B cell (primary cell): ENCODE measurements around the gene CEP44. TPM values are rescaled to one million over a fixed set of nuclear protein-coding genes. Genes with fewer than 3 reads are reported as not detected.

Source experiments
- ATAC-seq: fragments of 200-7000 bp; cut with Tn5 transposase; one replicate; pipeline ENCODE4 v1.10.0; 2021; ENCODE audit warnings: low read depth, mild to moderate bottlenecking, moderate number of reproducible peaks, moderate library complexity
- CTCF ChIA-PET: fragments of 350-600 bp; sonication (Branson Sonifier 250); formaldehyde crosslinking; loops from one replicate; lab custom pipeline; 2021; ENCODE audit warnings: antibody characterized with exemption, inconsistent platforms; lab: Charles Lee
- POLR2A ChIA-PET: fragments of 350-600 bp; sonication (Branson Sonifier 250); formaldehyde crosslinking; loops from one replicate; lab custom pipeline; 2021; ENCODE audit warnings: antibody characterized with exemption; lab: Charles Lee
- DNase-seq: peaks from one replicate; pipeline ENCODE4 v3.0.0; 2013
- H2AFZ ChIP-seq: 2 replicates; pipeline ENCODE4 v1.6.1; 2012; ENCODE audit warnings: mild to moderate bottlenecking, low read depth, low read length; ENCODE audit not compliant: insufficient read depth, poor library complexity, severe bottlenecking
- H3K27ac ChIP-seq, 2 donors: 1 replicate in 1 of 2; 2 replicates in 1 of 2; pipeline ENCODE4 v1.5.1; 2012 to 2013; ENCODE audit warnings: low read length in 2 of 2, mild to moderate bottlenecking in 2 of 2, moderate library complexity in 1 of 2
- H3K27me3 ChIP-seq, 4 experiments: fragments of 200-600 bp in 1 of 4; sonication (generic) in 1 of 4; replicated peaks in 1 of 4; 1 replicate in 2 of 4; 2 replicates in 2 of 4; pipeline versions ENCODE4 v1.6.1 to v1.7.0; 2013 to 2016; ENCODE audit warnings: low read length in 3 of 4, mild to moderate bottlenecking in 2 of 4, mixed read lengths in 1 of 4, moderate library complexity in 1 of 4; ENCODE audit not compliant: insufficient read depth in 4 of 4, control insufficient read depth in 3 of 4; ENCODE audit errors: control extremely low read depth in 1 of 4
- H3K36me3 ChIP-seq, 2 experiments: replicated peaks in 1 of 2; 1 replicate in 1 of 2; 2 replicates in 1 of 2; pipeline versions ENCODE4 v1.6.1 to v1.7.1; 2013; ENCODE audit warnings: low read length in 1 of 2; ENCODE audit not compliant: insufficient read depth in 2 of 2, control insufficient read depth in 1 of 2; ENCODE audit errors: control extremely low read depth in 1 of 2, extremely low read depth in 1 of 2
- H3K4me1 ChIP-seq, 2 donors: fragments of 200-600 bp in 1 of 2; sonication (generic) in 1 of 2; 1 replicate in 1 of 2; 2 replicates in 1 of 2; pipeline versions ENCODE4 v1.5.1 to v1.6.1; 2013 to 2017; ENCODE audit warnings: low read length in 2 of 2; ENCODE audit not compliant: control insufficient read depth in 2 of 2, insufficient read depth in 2 of 2
- H3K4me2 ChIP-seq: replicated peaks from 2 replicates; pipeline ENCODE3; 2012; ENCODE audit warnings: mild to moderate bottlenecking, low read depth, low read length; ENCODE audit not compliant: poor library complexity, severe bottlenecking
- H3K4me3 ChIP-seq, 5 experiments: fragments of 200-600 bp in 1 of 5; sonication (generic) in 1 of 5; 1 replicate in 3 of 5; 2 replicates in 2 of 5; pipeline versions ENCODE4 v1.5.1 to v1.7.0; 2011 to 2016; ENCODE audit warnings: low read length in 4 of 5, mild to moderate bottlenecking in 4 of 5, low read depth in 2 of 5, control low read depth in 1 of 5, moderate library complexity in 1 of 5; ENCODE audit not compliant: insufficient read depth in 1 of 5; ENCODE audit errors: control extremely low read depth in 1 of 5, extremely low read depth in 1 of 5
- H3K79me2 ChIP-seq: fragments of 200-600 bp; sonication (generic); one replicate; pipeline ENCODE4 v1.6.0; 2016; ENCODE audit warnings: low read length; ENCODE audit not compliant: control insufficient read depth, insufficient read depth
- H3K9ac ChIP-seq: fragments of 200-600 bp; sonication (generic); 2 replicates; pipeline ENCODE4 v1.6.1; 2017; ENCODE audit warnings: mild to moderate bottlenecking, low read length, moderate library complexity
- H3K9me3 ChIP-seq, 3 donors: one replicate each; pipeline versions ENCODE4 v1.6.1 to v1.7.1; 2013; ENCODE audit warnings: low read length in 2 of 3; ENCODE audit not compliant: control insufficient read depth in 2 of 3, insufficient read depth in 1 of 3; ENCODE audit errors: control extremely low read depth in 1 of 3
- H4K20me1 ChIP-seq: 2 replicates; pipeline ENCODE4 v1.6.0; 2012; ENCODE audit warnings: mild to moderate bottlenecking, low read length; ENCODE audit not compliant: insufficient read depth, control insufficient read depth, poor library complexity, severe bottlenecking
- H3K27ac Mint-ChIP-seq: one replicate; pipeline ENCODE4 v1.8.0; 2021; ENCODE audit warnings: mixed read lengths
- H3K27me3 Mint-ChIP-seq: one replicate; pipeline ENCODE4 v1.8.0; 2021; ENCODE audit warnings: mixed read lengths
- H3K4me1 Mint-ChIP-seq: one replicate; pipeline ENCODE4 v1.8.0; 2021; ENCODE audit warnings: mixed read lengths
- H3K4me3 Mint-ChIP-seq: one replicate; pipeline ENCODE4 v1.8.0; 2021; ENCODE audit warnings: mixed read lengths
- H3K9me3 Mint-ChIP-seq: one replicate; pipeline ENCODE4 v1.8.0; 2022; ENCODE audit warnings: mixed read lengths; ENCODE audit not compliant: insufficient read depth
- EZH2 ChIP-seq: IDR thresholded peaks from 2 replicates; pipeline ENCODE4 v1.6.1; 2012; ENCODE audit warnings: borderline replicate concordance, low read depth, mild to moderate bottlenecking, moderate library complexity, low read length; ENCODE audit not compliant: insufficient read depth, poor library complexity, severe bottlenecking
- WGBS: methylation state at CpG from one replicate; pipeline ENCODE4 v1.1.5; 2013; ENCODE audit warnings: missing lambda C conversion rate; ENCODE audit not compliant: insufficient coverage; 5-methylcytosine and 5-hydroxymethylcytosine counted together
- intact Hi-C: fragments of 100-400 bp; cut with micrococcal nuclease; formaldehyde crosslinking; loops from one replicate; pipeline ENCODE4 v1.10.0; 2022
- polyA plus RNA-seq: library from polyadenylated mRNA; depleted of rRNA; stranded (reverse); fragments of >200 nt; gene quantifications from 2 replicates; pipeline ENCODE4 v1.2.3, GENCODE V29; 2012
- total RNA-seq, 2 donors: library from RNA; stranded (reverse); fragments of 120-200 nt in 1 of 2; gene quantifications; 1 replicate in 1 of 2; 2 replicates in 1 of 2; pipeline versions ENCODE4 v1.2.3 to v1.2.4, GENCODE V29; 2013 to 2022
- TF ChIP-seq, protein P1 (sequence below): fragments of 200-600 bp; IDR thresholded peaks from one replicate; pipeline ENCODE4 v1.8.0; 2022; ENCODE audit warnings: antibody characterized with exemption, mild to moderate bottlenecking

CEP44 gene
- total and polyA plus RNA-seq, 2 donors (not counting 1 experiment from before 2014, with no cell fraction given), result 3.5 to 25.2 TPM

DNA sequence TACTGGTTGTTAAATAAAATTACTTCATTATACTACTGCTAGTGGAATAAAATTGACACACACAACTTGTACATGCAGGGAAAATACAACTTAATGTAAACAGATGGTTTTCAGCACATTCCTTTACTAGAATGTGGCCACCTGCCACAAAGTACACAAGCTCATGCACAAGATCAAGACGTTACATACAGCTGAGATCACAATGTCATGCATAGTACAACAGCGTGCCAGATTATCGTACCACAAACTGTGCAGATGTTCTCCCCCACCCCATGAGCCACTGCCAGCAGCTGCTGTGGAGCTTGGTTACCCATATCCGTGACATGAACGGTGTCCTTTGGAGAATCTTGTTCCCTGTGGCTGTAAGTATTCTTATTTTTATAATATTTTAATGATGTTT is 27.9 kb upstream of the CEP44 start:
- 100% methylated on average over 3 of the region's 5 CpGs for WGBS
- H3K9ac ChIP-seq, result no peak overlapping the region
- H3K27me3 ChIP-seq, result no peaks in the 10 kb centered on the region
- intact Hi-C loops, result no loop called here
- Mint-ChIP-seq H3K27ac (no peak overlapping the region), H3K27me3 (no peaks in the 10 kb centered on the region), H3K4me1 (peaks cover 2% of the 10 kb centered on the region), H3K9me3 (no peaks in the 10 kb centered on the region), H3K4me3 (no peak overlapping the region)
- H3K27ac ChIP-seq, result no peak overlapping the region
- no peaks in the 10 kb centered on the region for H3K4me1 ChIP-seq
- H4K20me1 ChIP-seq, result no peaks in the 10 kb centered on the region
- ChIA-PET POLR2A (no interaction called here), CTCF (no interaction called here)
- peaks cover 11 to 20% of the 10 kb centered on the region in 2 experiments for H3K36me3 ChIP-seq
- H3K4me3 ChIP-seq, result no peak overlapping the region
- H3K9me3 ChIP-seq, result no peaks in the 10 kb centered on the region
- H3K79me2 ChIP-seq, result no peaks in the 10 kb centered on the region
- DNase-seq (no peak), ATAC-seq (no peak)
- TF ChIP-seq EZH2, result no peak
- TF ChIP-seq, protein P1, sequence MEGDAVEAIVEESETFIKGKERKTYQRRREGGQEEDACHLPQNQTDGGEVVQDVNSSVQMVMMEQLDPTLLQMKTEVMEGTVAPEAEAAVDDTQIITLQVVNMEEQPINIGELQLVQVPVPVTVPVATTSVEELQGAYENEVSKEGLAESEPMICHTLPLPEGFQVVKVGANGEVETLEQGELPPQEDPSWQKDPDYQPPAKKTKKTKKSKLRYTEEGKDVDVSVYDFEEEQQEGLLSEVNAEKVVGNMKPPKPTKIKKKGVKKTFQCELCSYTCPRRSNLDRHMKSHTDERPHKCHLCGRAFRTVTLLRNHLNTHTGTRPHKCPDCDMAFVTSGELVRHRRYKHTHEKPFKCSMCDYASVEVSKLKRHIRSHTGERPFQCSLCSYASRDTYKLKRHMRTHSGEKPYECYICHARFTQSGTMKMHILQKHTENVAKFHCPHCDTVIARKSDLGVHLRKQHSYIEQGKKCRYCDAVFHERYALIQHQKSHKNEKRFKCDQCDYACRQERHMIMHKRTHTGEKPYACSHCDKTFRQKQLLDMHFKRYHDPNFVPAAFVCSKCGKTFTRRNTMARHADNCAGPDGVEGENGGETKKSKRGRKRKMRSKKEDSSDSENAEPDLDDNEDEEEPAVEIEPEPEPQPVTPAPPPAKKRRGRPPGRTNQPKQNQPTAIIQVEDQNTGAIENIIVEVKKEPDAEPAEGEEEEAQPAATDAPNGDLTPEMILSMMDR, result no peak
- H2AFZ ChIP-seq, result no peak overlapping the region
- no peak overlapping the region for H3K4me2 ChIP-seq

DNA sequence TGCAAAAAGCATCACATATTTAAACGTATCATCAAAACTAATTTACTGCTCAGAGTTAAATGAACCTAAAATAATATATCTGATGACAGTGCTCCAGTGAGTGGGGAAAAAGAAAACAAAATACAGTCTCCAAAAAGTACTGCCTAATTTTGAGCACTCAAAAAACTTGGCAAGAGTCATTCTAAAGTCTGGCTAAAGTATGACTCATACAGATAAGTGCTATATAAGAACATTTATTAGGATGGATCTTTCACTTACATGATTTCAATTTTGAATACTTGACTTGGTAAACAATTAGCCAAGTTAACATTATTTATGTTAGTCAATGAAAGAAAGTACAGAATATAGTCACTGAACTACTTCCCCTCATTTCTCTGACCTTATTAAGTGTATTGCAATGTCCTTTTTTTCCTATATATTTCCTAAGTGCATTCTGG is 27.4 kb upstream of the CEP44 start:
- TF ChIP-seq, protein P1, result no peak
- H3K4me3 ChIP-seq, result no peak overlapping the region
- ChIA-PET POLR2A (no interaction called here), CTCF (no interaction called here)
- ATAC-seq (no peak), DNase-seq (no peak)
- no peak overlapping the region for H3K27ac ChIP-seq
- H3K79me2 ChIP-seq, result no peaks in the 10 kb centered on the region
- H3K4me2 ChIP-seq, result no peak overlapping the region
- no peaks in the 10 kb centered on the region for H4K20me1 ChIP-seq
- H3K9me3 ChIP-seq, result no peaks in the 10 kb centered on the region
- Mint-ChIP-seq H3K9me3 (no peaks in the 10 kb centered on the region), H3K27me3 (no peaks in the 10 kb centered on the region), H3K4me3 (no peak overlapping the region), H3K4me1 (peaks cover 2% of the 10 kb centered on the region), H3K27ac (no peak overlapping the region)
- H3K27me3 ChIP-seq, result no peaks in the 10 kb centered on the region
- H3K9ac ChIP-seq, result no peak overlapping the region
- peaks cover 11 to 20% of the 10 kb centered on the region in 2 experiments for H3K36me3 ChIP-seq
- no peak overlapping the region for H2AFZ ChIP-seq
- intact Hi-C loops, result no loop called here
- H3K4me1 ChIP-seq, result no peaks in the 10 kb centered on the region
- WGBS, result no CpG with 5 or more reads among the region's 1 CpG
